Transverse colon (tissue), 4 donors: ENCODE data around the gene MSANTD2. TPM values are rescaled to one million over a fixed set of nuclear protein-coding genes. Genes with fewer than 3 reads are reported as not detected.

ENCODE experiments used
- DNase-seq: peaks from one replicate; pipeline ENCODE4 v3.0.0-alpha.2; 2019
- H3K27ac ChIP-seq, 4 donors: fragments of 200-600 bp; sonication (generic); 2 replicates each; pipeline ENCODE4 v1.5.1; 2016 to 2018; ENCODE audit warnings: inconsistent platforms in 4 of 4
- H3K27me3 ChIP-seq: fragments of 200-600 bp; sonication (generic); 2 replicates; pipeline ENCODE4 v1.5.1; 2017; ENCODE audit warnings: inconsistent platforms
- H3K36me3 ChIP-seq, 4 donors: fragments of 200-600 bp; sonication (generic); 2 replicates each; pipeline ENCODE4 v1.5.1; 2017 to 2019; ENCODE audit warnings: inconsistent platforms in 4 of 4
- H3K4me1 ChIP-seq, 4 donors: fragments of 200-600 bp; sonication (generic); 2 replicates each; pipeline ENCODE4 v1.5.1; 2017 to 2020; ENCODE audit warnings: inconsistent platforms in 4 of 4
- H3K4me3 ChIP-seq, 4 donors: fragments of 200-600 bp; sonication (generic); 1 replicate in 1 of 4; 2 replicates in 3 of 4; pipeline versions ENCODE4 v1.5.1 to v1.6.1; 2017 to 2019; ENCODE audit warnings: inconsistent platforms in 4 of 4
- H3K9me3 ChIP-seq, 2 donors: fragments of 200-600 bp; sonication (generic); 2 replicates each; pipeline ENCODE4 v1.5.1; 2017 to 2019; ENCODE audit warnings: inconsistent platforms in 2 of 2
- CTCF ChIP-seq, 5 experiments: fragments of 200-600 bp in 3 of 5; fragments of 450-650 bp in 2 of 5; sonication (generic) in 3 of 5; IDR thresholded peaks; 1 replicate in 2 of 5; 2 replicates in 3 of 5; pipeline ENCODE4 v1.5.1; 2016 to 2017; ENCODE audit warnings: antibody characterized with exemption in 5 of 5, inconsistent platforms in 3 of 5, mild to moderate bottlenecking in 2 of 5, moderate library complexity in 1 of 5
- EP300 ChIP-seq: sonication (generic); formaldehyde crosslinking; IDR thresholded peaks from one replicate; pipeline ENCODE4 v1.6.1; 2017; ENCODE audit warnings: antibody characterized with exemption, low read depth
- POLR2A ChIP-seq: fragments of 450-650 bp; IDR thresholded peaks from one replicate; pipeline ENCODE4 v1.6.1; 2016; ENCODE audit warnings: antibody characterized with exemption, mild to moderate bottlenecking, moderate library complexity
- POLR2AphosphoS5 ChIP-seq, 3 donors: sonication (generic); formaldehyde crosslinking; IDR thresholded peaks; one replicate each; pipeline ENCODE4 v1.6.1; 2016; ENCODE audit warnings: antibody characterized with exemption in 3 of 3
- WGBS, 2 donors: methylation state at CpG; one replicate each; pipeline ENCODE4 v1.1.5; 2018; ENCODE audit warnings: low coverage in 1 of 2; 5-methylcytosine and 5-hydroxymethylcytosine counted together
- in situ Hi-C, 4 donors: fragments of 200-750 bp; cut with MboI; loops; one replicate each; pipeline versions ENCODE4 v1.15.0 to v1.15.1; 2017; ENCODE audit warnings: low sequenced_read_pairs in 3 of 4, low pct_ligation_motif_present in 1 of 4, low pct_unique_long_range_greater_than_20kb in 1 of 4
- intact Hi-C: fragments of 100-400 bp; cut with DNase I; formaldehyde crosslinking; loops from one replicate; pipeline ENCODE4 v1.15.1; 2023; ENCODE audit warnings: low total_unique reads
- total RNA-seq, 4 donors: library from RNA; depleted of rRNA; stranded (reverse); fragments of >200 nt; gene quantifications; one replicate each; pipeline ENCODE4 v1.1.0, GENCODE V29; 2016

Gene MSANTD2
- total RNA-seq, 4 donors from 2014 or later: 8.1 to 40.0 (median 15.1) TPM

- in situ Hi-C loops (loop anchor here in 2 of 4 donors (25.0 kb wide), 2 partner anchors 180 to 430 kb away; partner anchors contain the start of genes SIAE (in 2 of the 2), SPA17 (in 2 of the 2) and OR8B4 (in 1 of the 2)), intact Hi-C loops (no loop called here)
- DNase-seq: no peak
These were observed 42.1 kb upstream of the MSANTD2 start for GRCh38 chr11:124842305-124842704.

GRCh38 chr11:124841840-124842239 lies 41.6 kb upstream of the MSANTD2 start:
- intact Hi-C loops: no loop called here
- H3K27ac ChIP-seq: no peak overlapping the region
- no peaks in the 10 kb centered on the region for H3K36me3 ChIP-seq
- 21 to 36% methylated on average over 2 of the region's 2 CpGs for WGBS, 2 donors
- H3K27me3 ChIP-seq: peaks cover 96% of the 10 kb centered on the region
- TF ChIP-seq POLR2A: no peak
- no peak for TF ChIP-seq POLR2AphosphoS5 (IDR thresholded peaks at IDR 0.05)
- no peak for TF ChIP-seq EP300
- no peak for TF ChIP-seq CTCF (IDR thresholded peaks at IDR 0.05)
- H3K4me3 ChIP-seq: no peak overlapping the region
- DNase-seq: no peak
- H3K4me1 ChIP-seq: peaks cover 10 to 33% (median 18%) of the 10 kb centered on the region in 4 donors
- no peaks in the 10 kb centered on the region for H3K9me3 ChIP-seq
- in situ Hi-C loops: loop anchor here in 2 of 4 donors (25.0 kb wide), 2 partner anchors 180 to 430 kb away; partner anchors contain the start of genes SIAE (in 2 of the 2), SPA17 (in 2 of the 2) and OR8B4 (in 1 of the 2)

More at GRCh38 chr11:124842305-124842704, 42.1 kb upstream of the MSANTD2 start:
- Histone ChIP-seq H3K36me3 (no peaks in the 10 kb centered on the region), H3K4me1 (peaks cover 10 to 30% (median 18%) of the 10 kb centered on the region in 4 donors), H3K27me3 (peaks cover 98% of the 10 kb centered on the region), H3K9me3 (no peaks in the 10 kb centered on the region), H3K4me3 (no peak overlapping the region), H3K27ac (no peak overlapping the region)
- WGBS, 2 donors: 39 to 53% methylated on average over 3 to 4 of the region's 4 CpGs
- TF ChIP-seq EP300: no peak
- no peak for TF ChIP-seq POLR2A
- no peak for TF ChIP-seq POLR2AphosphoS5 (IDR thresholded peaks at IDR 0.05)
- no peak for TF ChIP-seq CTCF (IDR thresholded peaks at IDR 0.05)

- H3K27ac ChIP-seq: no peak overlapping the region
- in situ Hi-C loops (loop anchor here in 2 of 4 donors (25.0 kb wide), 2 partner anchors 179 to 429 kb away; partner anchors contain the start of genes SIAE (in 2 of the 2), SPA17 (in 2 of the 2) and OR8B4 (in 1 of the 2)), intact Hi-C loops (no loop called here)
- no peaks in the 10 kb centered on the region for H3K9me3 ChIP-seq
- DNase-seq: no peak
- H3K4me3 ChIP-seq: no peak overlapping the region
- peaks cover 90% of the 10 kb centered on the region for H3K27me3 ChIP-seq
- 24 to 28% methylated on average over 3 of the region's 3 CpGs for WGBS, 2 donors
- TF ChIP-seq POLR2AphosphoS5 (IDR thresholded peaks at IDR 0.05) (no peak), POLR2A (no peak), EP300 (no peak), CTCF (IDR thresholded peaks at IDR 0.05) (no peak)
- peaks cover 10 to 35% (median 20%) of the 10 kb centered on the region in 4 donors for H3K4me1 ChIP-seq
- H3K36me3 ChIP-seq: no peaks in the 10 kb centered on the region
These were observed 41.0 kb upstream of the MSANTD2 start for GRCh38 chr11:124841201-124841600.

DNA sequence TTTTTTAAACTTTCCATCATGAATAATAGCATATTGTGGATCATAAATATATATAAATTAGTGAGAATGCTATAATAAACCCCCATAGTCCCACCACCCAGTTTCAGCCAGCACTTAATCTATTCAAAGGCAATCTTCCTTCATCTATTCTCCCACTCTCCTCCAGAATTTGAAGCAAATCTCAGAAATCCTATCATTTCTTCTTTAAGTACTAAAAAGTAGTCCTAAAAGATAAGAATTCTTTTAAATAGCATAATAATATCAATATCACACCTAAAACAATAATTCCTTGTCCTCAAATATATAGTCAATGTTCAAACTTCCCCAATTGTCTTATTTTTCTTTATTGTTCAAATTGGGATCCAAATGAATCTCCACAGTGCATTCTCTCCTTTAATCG lies 40.5 kb upstream of the MSANTD2 start:
- intact Hi-C loops: no loop called here
- Histone ChIP-seq H3K4me1 (peaks cover 10 to 39% (median 21%) of the 10 kb centered on the region in 4 donors), H3K27ac (no peak overlapping the region), H3K36me3 (no peaks in the 10 kb centered on the region), H3K9me3 (no peaks in the 10 kb centered on the region), H3K27me3 (peaks cover 85% of the 10 kb centered on the region), H3K4me3 (no peak overlapping the region)
- in situ Hi-C loops: loop anchor here in 2 of 4 donors (25.0 kb wide), 2 partner anchors 178 to 428 kb away; partner anchors contain the start of genes SIAE (in 2 of the 2), SPA17 (in 2 of the 2) and OR8B4 (in 1 of the 2)
- no peak for DNase-seq
- TF ChIP-seq CTCF (IDR thresholded peaks at IDR 0.05) (no peak), POLR2A (no peak), POLR2AphosphoS5 (IDR thresholded peaks at IDR 0.05) (no peak), EP300 (no peak)
- 13 to 50% methylated on average over 1 of the region's 1 CpG for WGBS, 2 donors
